KMS-11 (cell line): ENCODE data around the gene TMEM205.
"Not testable (repeated sequence)": the region's sequence is repeated elsewhere in the genome, so short reads cannot be mapped to it uniquely, and the experiment has no call there.

Experiments used
- H2AFZ ChIP-seq: fragments of 200-600 bp; sonication (generic); 2 replicates; pipeline ENCODE4 v1.6.1; 2016; ENCODE audit warnings: antibody characterized with exemption, mixed run types, low read depth
- H3K27ac ChIP-seq: fragments of 200-600 bp; sonication (generic); 2 replicates; pipeline ENCODE4 v1.6.1; 2016; ENCODE audit warnings: mild to moderate bottlenecking, mixed run types
- H3K27me3 ChIP-seq: fragments of 200-600 bp; sonication (generic); 2 replicates; pipeline ENCODE4 v1.6.1; 2017; ENCODE audit warnings: mild to moderate bottlenecking, low read depth, mixed run types, moderate library complexity; ENCODE audit not compliant: insufficient read depth
- H3K36me3 ChIP-seq: fragments of 200-600 bp; sonication (generic); 2 replicates; pipeline ENCODE4 v1.6.1; 2017; ENCODE audit warnings: mild to moderate bottlenecking, mixed run types; ENCODE audit not compliant: insufficient read depth
- H3K4me1 ChIP-seq: fragments of 200-600 bp; sonication (generic); 2 replicates; pipeline ENCODE4 v1.6.1; 2016; ENCODE audit warnings: mild to moderate bottlenecking, low read depth, mixed run types; ENCODE audit not compliant: poor library complexity, severe bottlenecking
- H3K4me2 ChIP-seq: fragments of 200-600 bp; sonication (generic); 2 replicates; pipeline ENCODE4 v1.7.0; 2016; ENCODE audit warnings: mild to moderate bottlenecking, mixed run types
- H3K4me3 ChIP-seq: fragments of 200-600 bp; sonication (generic); IDR thresholded peaks from 2 replicates; pipeline ENCODE4 v1.6.1; 2017; ENCODE audit warnings: low read depth, low read length, mixed read lengths; ENCODE audit not compliant: insufficient read depth
- H3K79me2 ChIP-seq: fragments of 200-600 bp; sonication (generic); 2 replicates; pipeline ENCODE4 v1.6.1; 2016; ENCODE audit warnings: low read depth, mixed run types; ENCODE audit not compliant: insufficient read depth
- H3K9ac ChIP-seq: fragments of 200-600 bp; sonication (generic); 2 replicates; pipeline ENCODE4 v1.6.1; 2016; ENCODE audit warnings: mild to moderate bottlenecking, mixed run types
- H4K20me1 ChIP-seq: fragments of 200-600 bp; sonication (generic); 2 replicates; pipeline ENCODE4 v1.6.1; 2016; ENCODE audit warnings: mild to moderate bottlenecking, mixed run types; ENCODE audit not compliant: insufficient read depth
- TF ChIP-seq, protein P1 (sequence below): fragments of 200-600 bp; sonication (generic); conservative IDR thresholded peaks from 2 replicates; pipeline ENCODE4 v1.6.1; 2017; ENCODE audit warnings: low read depth, mild to moderate bottlenecking, antibody characterized with exemption, low read length, moderate library complexity, mixed read lengths

TMEM205 gene

DNA sequence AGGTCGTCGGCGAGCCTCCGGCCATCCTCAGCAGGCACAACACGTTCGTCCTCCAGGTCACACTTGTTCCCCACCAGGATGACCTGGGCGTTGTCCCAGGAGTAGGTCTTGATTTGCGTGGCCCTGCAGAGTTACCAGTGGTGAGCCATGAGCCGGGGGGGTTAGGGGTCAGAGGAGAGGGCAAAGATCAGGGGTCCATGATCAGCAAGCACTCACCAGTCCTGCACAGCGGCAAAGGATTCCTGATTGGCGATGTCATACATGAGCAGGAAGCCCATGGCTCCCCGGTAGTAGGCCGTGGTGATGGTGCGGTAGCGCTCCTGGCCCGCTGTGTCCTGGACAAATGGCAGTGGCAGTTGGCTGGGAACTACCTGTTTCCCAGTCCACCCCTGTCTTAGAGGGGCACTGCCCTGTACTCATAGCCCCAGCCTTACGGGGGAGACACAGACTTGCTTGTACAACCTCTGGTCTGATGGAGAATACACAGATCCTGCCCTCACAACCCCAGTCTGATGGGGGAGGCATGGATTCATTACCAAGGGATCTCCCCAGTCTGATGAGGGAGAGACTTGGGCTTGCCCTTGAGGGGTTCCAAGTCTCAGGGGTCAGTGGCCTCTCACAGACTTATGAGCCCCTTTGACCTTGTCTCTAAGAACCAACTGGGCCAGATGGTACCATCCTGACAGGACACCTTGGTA lies 10.5 kb downstream of the TMEM205 start:
- Histone ChIP-seq H3K9ac (no peak overlapping the region), H3K79me2 (no peaks in the 10 kb centered on the region), H2AFZ (no peak overlapping the region), H3K36me3 (no peaks in the 10 kb centered on the region), H3K4me3 (no peak overlapping the region), H3K4me1 (peaks cover 9% of the 10 kb centered on the region), H3K4me2 (no peak overlapping the region), H3K27ac (no peak overlapping the region), H4K20me1 (no peaks in the 10 kb centered on the region), H3K27me3 (no peaks in the 10 kb centered on the region)
- TF ChIP-seq, protein P1, sequence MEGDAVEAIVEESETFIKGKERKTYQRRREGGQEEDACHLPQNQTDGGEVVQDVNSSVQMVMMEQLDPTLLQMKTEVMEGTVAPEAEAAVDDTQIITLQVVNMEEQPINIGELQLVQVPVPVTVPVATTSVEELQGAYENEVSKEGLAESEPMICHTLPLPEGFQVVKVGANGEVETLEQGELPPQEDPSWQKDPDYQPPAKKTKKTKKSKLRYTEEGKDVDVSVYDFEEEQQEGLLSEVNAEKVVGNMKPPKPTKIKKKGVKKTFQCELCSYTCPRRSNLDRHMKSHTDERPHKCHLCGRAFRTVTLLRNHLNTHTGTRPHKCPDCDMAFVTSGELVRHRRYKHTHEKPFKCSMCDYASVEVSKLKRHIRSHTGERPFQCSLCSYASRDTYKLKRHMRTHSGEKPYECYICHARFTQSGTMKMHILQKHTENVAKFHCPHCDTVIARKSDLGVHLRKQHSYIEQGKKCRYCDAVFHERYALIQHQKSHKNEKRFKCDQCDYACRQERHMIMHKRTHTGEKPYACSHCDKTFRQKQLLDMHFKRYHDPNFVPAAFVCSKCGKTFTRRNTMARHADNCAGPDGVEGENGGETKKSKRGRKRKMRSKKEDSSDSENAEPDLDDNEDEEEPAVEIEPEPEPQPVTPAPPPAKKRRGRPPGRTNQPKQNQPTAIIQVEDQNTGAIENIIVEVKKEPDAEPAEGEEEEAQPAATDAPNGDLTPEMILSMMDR = no peak

- H3K79me2 ChIP-seq, H2AFZ ChIP-seq, H3K4me3 ChIP-seq, H3K27ac ChIP-seq, H3K27me3 ChIP-seq, H3K4me1 ChIP-seq, H3K36me3 ChIP-seq, H4K20me1 ChIP-seq, H3K4me2 ChIP-seq, H3K9ac ChIP-seq: not testable (repeated sequence)
These were observed 12.2 kb downstream of the TMEM205 start for GRCh38 chr19:11333838-11334237.

DNA sequence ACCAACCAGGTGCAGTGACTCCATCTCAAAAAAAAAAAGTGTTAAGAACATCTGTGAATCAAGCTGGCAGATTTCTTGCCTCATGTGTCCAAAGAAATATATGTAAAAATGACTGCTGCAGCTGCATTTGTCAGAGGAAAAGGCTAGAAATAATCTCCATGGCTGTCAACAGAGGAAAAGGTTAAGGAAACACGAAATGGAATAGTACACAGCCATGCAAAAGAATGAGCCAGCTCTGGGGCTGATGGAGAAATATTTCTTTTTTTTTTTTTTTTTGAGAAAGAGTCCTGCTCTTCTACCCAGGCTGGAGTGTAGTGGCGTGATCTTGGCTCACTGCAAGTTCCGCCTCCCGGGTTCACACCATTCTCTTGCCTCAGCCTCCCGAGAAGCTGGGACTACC lies 13.2 kb downstream of the TMEM205 start:
- TF ChIP-seq, protein P1 = no peak
- Histone ChIP-seq H3K4me1 (no peaks in the 10 kb centered on the region), H3K27me3 (no peaks in the 10 kb centered on the region), H3K79me2 (no peaks in the 10 kb centered on the region), H2AFZ (no peak overlapping the region), H4K20me1 (no peaks in the 10 kb centered on the region), H3K4me2 (no peak overlapping the region), H3K9ac (no peak overlapping the region), H3K27ac (no peak overlapping the region), H3K36me3 (no peaks in the 10 kb centered on the region), H3K4me3 (no peak overlapping the region)

- Histone ChIP-seq H3K27ac (no peak overlapping the region), H3K4me2 (no peak overlapping the region), H3K4me3 (no peak overlapping the region), H3K27me3 (no peaks in the 10 kb centered on the region), H3K9ac (no peak overlapping the region), H3K4me1 (no peaks in the 10 kb centered on the region), H4K20me1 (no peaks in the 10 kb centered on the region), H3K79me2 (no peaks in the 10 kb centered on the region), H3K36me3 (no peaks in the 10 kb centered on the region), H2AFZ (no peak overlapping the region)
- TF ChIP-seq, protein P1 = no peak
These were observed 14.6 kb downstream of the TMEM205 start for GRCh38 chr19:11331502-11331901.

DNA sequence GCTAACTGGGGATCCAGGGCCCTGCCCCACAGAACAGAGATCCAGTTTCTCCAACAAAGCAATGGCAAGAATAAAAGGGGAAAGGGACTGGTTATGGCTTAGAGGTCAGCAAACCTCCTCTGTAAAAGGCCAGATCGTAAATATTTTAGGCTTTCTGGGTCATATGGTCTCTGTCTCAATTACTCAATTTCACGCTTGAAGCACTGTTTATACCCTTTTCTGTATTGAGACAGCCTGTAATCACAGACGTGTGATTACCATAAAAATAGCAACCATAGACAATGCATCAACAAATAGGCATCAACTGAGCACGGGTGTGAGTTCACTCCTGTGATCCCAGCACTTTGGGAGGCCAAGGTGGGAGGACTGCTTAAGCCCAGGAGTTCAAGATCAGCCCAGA lies 15.9 kb downstream of the TMEM205 start:
- Histone ChIP-seq H3K4me2 (no peak overlapping the region), H4K20me1 (no peaks in the 10 kb centered on the region), H3K9ac (no peak overlapping the region), H3K79me2 (no peaks in the 10 kb centered on the region), H3K36me3 (no peaks in the 10 kb centered on the region), H2AFZ (no peak overlapping the region), H3K27ac (no peak overlapping the region), H3K4me3 (no peak overlapping the region), H3K27me3 (no peaks in the 10 kb centered on the region), H3K4me1 (no peaks in the 10 kb centered on the region)
- TF ChIP-seq, protein P1 = no peak
